Body of pancreas (tissue), 4 donors: Measurements from ENCODE around the gene KCNMB2.

ENCODE experiments used
- CTCF ChIP-seq, 7 experiments: fragments of 450-650 bp in 4 of 7; fragments of 200-600 bp in 3 of 7; sonication (generic) in 3 of 7; IDR thresholded peaks; one replicate each; pipeline ENCODE4 v1.5.1; 2016 to 2019; ENCODE audit warnings: antibody characterized with exemption in 7 of 7
- POLR2A ChIP-seq, 3 donors: fragments of 450-650 bp; IDR thresholded peaks; one replicate each; pipeline ENCODE4 v1.6.1; 2016; ENCODE audit warnings: antibody characterized with exemption in 3 of 3, mild to moderate bottlenecking in 2 of 3

GRCh38 chr3:178546079-178546478, 9.8 kb downstream of the KCNMB2 start:
- no peak for TF ChIP-seq POLR2A (IDR thresholded peaks at IDR 0.05)
- no peak for TF ChIP-seq CTCF (IDR thresholded peaks at IDR 0.05)
